GM21576 (cell line): ENCODE measurements around the gene CCND1.

Source experiments
- ATAC-seq: cut with Tn5 transposase; IDR thresholded peaks from one replicate; pipeline ENCODE4 v1.9.1; 2021; ENCODE audit warnings: mild to moderate bottlenecking, moderate library complexity; ENCODE audit not compliant: unreplicated experiment

CCND1 gene

DNA sequence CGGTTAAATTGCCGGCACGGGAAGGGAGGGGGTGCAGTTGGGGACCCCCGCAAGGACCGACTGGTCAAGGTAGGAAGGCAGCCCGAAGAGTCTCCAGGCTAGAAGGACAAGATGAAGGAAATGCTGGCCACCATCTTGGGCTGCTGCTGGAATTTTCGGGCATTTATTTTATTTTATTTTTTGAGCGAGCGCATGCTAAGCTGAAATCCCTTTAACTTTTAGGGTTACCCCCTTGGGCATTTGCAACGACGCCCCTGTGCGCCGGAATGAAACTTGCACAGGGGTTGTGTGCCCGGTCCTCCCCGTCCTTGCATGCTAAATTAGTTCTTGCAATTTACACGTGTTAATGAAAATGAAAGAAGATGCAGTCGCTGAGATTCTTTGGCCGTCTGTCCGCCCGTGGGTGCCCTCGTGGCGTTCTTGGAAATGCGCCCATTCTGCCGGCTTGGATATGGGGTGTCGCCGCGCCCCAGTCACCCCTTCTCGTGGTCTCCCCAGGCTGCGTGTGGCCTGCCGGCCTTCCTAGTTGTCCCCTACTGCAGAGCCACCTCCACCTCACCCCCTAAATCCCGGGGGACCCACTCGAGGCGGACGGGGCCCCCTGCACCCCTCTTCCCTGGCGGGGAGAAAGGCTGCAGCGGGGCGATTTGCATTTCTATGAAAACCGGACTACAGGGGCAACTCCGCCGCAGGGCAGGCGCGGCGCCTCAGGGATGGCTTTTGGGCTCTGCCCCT is 529 bp upstream of the CCND1 start:
- no peak for ATAC-seq

GRCh38 chr11:69641681-69642548 is 959 bp downstream of the CCND1 start:
- ATAC-seq: no peak

DNA sequence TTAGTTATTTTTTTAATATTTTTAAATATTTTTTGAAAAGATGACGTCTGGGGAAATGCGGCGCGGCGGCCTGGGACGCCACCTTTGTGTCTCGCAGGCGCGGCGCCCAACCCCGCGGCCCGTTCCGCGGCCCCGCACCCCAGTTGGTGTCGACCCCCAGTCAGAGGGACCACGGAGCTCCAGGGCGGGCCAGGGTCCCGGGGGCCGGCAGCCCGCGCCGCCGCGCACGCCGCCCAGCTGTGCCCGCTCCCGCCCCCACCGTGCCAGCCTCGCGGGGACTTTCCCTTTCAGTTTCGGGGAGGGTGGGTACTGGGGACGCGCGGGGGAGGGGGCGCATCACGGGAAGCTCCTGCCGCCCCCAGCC is 1.6 kb downstream of the CCND1 start:
- ATAC-seq: no peak

GRCh38 chr11:69642913-69643632 is 2.1 kb downstream of the CCND1 start:
- ATAC-seq: peak; percentile 45

GRCh38 chr11:69643646-69644045 is 2.7 kb downstream of the CCND1 start:
- ATAC-seq: no peak

DNA sequence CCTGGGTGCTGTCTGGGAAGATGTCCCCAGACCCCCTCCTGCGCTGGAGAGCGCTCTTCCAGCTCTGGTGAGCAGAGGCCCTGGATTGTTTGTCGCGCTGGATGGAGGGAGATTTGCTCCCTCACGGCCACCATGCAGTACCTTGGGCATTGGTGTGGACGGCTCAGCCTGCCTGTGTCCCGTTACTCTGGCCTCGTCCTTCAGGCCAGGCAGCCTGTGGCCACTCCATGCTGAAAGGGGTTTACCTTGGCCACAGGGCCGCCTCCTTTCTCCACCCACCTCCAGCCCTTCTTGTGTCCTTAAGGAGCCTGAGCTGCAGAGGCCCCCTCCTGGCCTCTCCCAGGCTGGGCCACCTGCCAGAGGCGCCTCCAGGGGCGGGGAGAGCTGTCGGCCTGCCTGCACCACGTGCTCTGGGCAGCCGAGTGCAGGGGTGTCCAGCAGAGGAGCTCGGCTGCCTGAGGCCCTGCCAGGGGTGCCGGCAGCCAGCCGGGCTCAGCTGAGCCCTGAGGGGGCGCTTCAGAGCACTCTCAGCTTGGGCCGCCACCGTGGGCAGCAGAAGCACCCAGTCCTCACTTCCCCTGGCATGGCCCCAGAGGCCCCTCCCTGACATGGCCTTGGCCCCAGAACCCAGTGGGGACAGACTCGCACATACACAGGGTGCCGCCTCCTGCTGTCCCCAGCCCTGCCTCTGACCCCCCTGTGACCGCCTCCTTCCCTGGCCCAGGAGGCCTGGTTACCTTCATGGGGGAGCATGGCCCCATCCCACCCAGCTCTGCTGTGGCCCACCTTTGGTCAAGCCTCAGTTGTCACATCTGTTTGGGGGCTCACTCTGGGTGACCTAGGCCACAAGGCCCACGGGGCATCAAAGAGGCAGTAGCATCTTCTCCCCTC is 3.4 kb downstream of the CCND1 start:
- no peak for ATAC-seq

DNA sequence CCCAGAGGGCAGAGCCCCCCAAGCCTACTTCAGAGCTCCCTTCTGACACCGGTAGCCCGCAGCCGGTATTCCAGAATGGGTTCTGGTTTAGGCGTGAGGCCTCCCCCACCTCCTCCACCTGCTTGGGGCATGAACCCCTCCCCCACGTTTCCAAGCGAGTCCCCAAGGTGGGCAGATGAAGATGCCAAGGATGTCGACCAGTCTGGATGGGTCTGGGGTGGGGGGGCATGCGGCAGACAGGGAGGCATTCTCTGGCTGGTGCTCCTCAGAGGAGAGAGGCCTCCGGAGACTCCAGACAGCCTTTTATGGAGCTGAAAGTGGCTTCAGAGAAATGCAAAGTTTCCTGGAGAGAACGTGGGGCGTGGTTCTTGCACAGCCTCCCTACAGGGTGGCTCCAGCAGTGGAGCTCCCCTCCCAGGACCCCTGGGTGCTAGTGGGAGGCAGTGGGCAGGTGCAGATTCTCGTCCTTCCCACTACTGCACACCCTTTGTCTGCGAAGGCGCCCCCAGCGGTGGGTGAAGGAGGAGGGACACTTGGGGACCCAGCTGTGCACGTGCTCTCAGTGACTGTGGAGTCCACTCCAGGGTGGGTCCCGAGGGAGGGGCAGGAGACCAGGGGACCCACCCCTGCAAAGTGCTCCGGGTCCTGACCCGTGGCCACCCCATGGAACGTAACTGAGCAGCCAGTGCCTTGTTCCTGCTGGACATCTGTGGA is 4.2 kb downstream of the CCND1 start:
- no peak for ATAC-seq

GRCh38 chr11:69645801-69646492 is 5.0 kb downstream of the CCND1 start:
- no peak for ATAC-seq

GRCh38 chr11:69646493-69647389 is 5.8 kb downstream of the CCND1 start:
- ATAC-seq: no peak

DNA sequence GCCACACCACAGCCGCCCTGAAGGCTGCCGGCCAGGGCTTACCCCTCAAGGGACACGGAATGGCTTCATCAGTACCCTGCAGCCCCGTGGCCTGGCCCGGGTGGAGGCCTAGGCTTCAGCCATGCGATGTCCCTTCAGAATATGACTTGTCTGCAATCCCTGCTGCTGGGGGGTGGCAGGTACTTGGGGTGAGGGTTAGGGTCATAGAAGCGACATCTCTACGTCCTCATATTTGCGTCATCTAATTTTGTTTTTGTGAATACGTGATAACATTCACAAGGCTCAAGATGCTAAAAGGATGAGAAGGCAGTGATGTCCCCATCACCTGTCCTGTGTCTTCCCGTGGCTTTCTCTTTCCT is 6.4 kb downstream of the CCND1 start:
- ATAC-seq: no peak

DNA sequence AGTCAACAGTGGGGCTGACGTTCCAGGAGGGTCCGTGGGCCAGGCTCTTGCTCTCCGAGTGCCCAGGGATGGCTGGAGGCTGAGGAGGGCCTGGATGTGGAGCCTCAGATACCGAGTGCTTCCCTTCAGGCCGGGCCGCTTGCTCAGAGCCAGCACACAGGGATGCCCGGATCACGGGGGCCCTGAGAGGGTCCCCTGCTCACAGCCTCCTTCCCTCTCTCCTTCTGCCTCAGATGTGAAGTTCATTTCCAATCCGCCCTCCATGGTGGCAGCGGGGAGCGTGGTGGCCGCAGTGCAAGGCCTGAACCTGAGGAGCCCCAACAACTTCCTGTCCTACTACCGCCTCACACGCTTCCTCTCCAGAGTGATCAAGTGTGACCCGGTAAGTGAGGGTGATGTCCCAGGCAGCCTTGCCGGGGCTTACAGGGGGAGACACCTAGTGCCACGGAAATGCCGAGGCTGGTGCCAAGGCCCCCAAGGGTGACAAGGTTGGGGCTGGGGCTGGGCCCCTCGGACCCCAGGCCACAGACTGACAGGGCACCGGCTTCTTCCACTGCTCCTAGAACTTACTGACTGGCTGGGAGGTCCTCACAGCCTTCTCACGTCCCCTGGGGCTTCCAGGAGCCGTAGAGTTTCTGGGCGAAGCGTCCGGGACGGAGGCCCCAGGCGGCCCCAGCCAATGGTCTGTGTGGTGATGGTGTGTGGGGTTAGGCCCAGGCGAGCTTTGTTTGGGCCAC is 7.0 kb downstream of the CCND1 start:
- no peak for ATAC-seq

DNA sequence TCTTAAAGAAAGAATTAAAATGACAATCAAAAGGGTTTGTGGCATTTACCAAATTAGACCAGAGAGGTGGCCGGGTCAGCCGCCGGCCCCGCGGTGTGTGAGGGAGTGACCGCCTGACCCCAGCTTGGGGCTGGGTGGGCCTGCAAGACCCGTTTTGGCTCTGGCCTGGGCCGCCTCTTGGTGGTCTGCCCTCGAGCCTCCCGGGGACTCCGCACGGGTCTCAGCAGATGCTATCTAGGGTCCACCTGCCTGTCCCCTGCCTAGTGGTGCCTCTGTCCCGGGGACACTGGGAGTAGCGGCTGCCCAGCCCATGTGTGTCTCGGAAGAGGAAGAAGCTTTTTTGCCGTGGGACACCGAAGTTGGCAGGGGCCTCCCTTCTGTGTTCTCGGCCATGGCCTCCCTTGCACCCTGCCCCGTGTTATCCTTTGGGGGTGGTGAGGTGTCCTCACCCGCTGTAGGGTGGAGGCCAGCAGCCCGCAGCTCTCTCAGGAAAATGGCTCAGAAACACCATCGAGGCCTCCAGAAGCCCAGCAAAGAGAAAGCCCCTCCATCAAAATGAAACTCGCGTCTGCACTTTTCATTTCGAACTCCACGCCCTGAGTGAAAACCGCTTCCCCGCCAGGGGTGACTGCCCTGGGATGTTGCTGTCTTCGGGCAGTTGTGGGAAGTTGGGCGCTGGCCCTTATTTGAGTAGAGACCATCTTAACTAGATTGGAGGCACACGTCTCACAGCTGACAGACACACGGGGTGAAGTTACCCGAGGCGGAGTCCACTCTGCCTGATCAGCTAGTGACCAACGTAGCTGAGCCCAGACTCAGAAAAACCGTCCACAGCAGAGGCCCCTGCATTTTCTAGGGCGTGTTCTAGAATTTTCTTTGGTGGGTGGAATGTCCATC is 8.0 kb downstream of the CCND1 start:
- ATAC-seq: no peak

DNA sequence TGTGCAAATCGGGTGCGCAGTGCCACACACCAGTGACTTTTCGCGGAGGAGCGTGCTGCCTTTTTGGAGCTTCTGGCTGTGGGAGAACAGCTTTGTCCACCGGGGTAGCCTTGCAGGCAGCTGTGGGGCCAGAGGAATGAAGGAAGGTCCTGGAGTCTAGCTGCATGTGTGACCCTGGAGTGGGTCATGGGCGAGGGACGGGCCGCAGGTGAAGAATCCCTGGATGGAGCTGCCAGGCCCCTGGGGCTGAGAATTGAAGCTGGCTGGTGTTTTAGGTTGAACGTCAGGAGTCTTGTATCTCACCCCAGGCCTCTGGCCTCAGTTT is 8.6 kb downstream of the CCND1 start:
- ATAC-seq: no peak

GRCh38 chr11:69650081-69650831 is 9.3 kb downstream of the CCND1 start:
- ATAC-seq: no peak

GRCh38 chr11:69650832-69651344 is 9.9 kb downstream of the CCND1 start:
- no peak for ATAC-seq
